ENCODE data around the gene GPX1.

DNA sequence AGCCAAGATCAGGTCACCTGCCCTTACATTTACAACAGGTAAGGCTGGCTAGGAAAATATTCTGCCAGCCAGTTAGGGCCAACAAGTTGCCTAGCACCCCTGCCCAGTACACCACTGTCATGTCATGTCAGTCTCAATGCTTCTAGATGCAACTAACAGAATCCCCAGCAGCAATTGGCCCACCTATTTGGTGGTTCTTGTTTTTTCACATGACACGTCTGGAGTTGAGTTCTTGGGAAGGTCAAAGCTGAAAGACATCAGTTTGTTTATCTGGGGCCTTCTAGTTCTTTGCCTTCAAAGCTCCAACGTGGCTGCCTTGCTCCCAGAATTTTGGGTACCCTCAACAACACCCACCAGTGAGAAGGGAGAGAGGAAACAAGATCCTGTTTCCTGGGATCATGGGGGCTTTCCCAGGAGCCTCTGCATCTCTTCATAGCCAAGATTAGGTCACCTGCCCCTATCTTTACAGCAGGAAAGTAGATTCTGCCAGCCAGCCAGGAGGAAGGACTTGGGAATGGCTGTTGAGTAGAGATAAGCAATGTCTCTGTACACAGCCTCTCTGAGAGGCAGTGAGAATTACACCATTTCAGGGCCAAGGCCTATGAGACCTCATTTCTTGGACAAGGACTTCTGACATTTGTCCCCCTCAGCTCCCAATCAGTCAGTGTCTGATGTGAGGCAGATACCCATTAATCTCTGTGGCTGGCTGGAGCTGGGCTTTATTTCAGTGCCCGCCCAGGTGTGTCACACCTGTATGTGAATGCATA is 8.6 kb downstream of the GPX1 start:
- TF ChIP-seq, protein P1, sequence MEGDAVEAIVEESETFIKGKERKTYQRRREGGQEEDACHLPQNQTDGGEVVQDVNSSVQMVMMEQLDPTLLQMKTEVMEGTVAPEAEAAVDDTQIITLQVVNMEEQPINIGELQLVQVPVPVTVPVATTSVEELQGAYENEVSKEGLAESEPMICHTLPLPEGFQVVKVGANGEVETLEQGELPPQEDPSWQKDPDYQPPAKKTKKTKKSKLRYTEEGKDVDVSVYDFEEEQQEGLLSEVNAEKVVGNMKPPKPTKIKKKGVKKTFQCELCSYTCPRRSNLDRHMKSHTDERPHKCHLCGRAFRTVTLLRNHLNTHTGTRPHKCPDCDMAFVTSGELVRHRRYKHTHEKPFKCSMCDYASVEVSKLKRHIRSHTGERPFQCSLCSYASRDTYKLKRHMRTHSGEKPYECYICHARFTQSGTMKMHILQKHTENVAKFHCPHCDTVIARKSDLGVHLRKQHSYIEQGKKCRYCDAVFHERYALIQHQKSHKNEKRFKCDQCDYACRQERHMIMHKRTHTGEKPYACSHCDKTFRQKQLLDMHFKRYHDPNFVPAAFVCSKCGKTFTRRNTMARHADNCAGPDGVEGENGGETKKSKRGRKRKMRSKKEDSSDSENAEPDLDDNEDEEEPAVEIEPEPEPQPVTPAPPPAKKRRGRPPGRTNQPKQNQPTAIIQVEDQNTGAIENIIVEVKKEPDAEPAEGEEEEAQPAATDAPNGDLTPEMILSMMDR (conservative IDR thresholded peaks at IDR 0.05; ENCODE audit: low read depth, low read length) = no peak
- no peak for TF ChIP-seq EZH2 (IDR thresholded peaks at IDR 0.05; ENCODE audit: borderline replicate concordance, low read depth, low read length, poor library complexity, severe bottlenecking)
